B cell (primary cell): ENCODE data around the gene GNA12. TPM values are rescaled to one million over a fixed set of nuclear protein-coding genes. Genes with fewer than 3 reads are reported as not detected.
A peak's percentile ranks its signal among the peaks of the same experiment; 100 is the strongest.

Experiments used
- ATAC-seq: fragments of 200-7000 bp; cut with Tn5 transposase; one replicate; pipeline ENCODE4 v1.10.0; 2021; ENCODE audit warnings: low read depth, mild to moderate bottlenecking, moderate number of reproducible peaks, moderate library complexity
- CTCF ChIA-PET: fragments of 350-600 bp; sonication (Branson Sonifier 250); formaldehyde crosslinking; loops from one replicate; lab custom pipeline; 2021; ENCODE audit warnings: antibody characterized with exemption, inconsistent platforms; lab: Charles Lee
- POLR2A ChIA-PET: fragments of 350-600 bp; sonication (Branson Sonifier 250); formaldehyde crosslinking; loops from one replicate; lab custom pipeline; 2021; ENCODE audit warnings: antibody characterized with exemption; lab: Charles Lee
- DNase-seq: peaks from one replicate; pipeline ENCODE4 v3.0.0; 2013
- H2AFZ ChIP-seq: 2 replicates; pipeline ENCODE4 v1.6.1; 2012; ENCODE audit warnings: mild to moderate bottlenecking, low read depth, low read length; ENCODE audit not compliant: insufficient read depth, poor library complexity, severe bottlenecking
- H3K27ac ChIP-seq, 2 donors: 1 replicate in 1 of 2; 2 replicates in 1 of 2; pipeline ENCODE4 v1.5.1; 2012 to 2013; ENCODE audit warnings: low read length in 2 of 2, mild to moderate bottlenecking in 2 of 2, moderate library complexity in 1 of 2
- H3K27me3 ChIP-seq, 4 experiments: fragments of 200-600 bp in 1 of 4; sonication (generic) in 1 of 4; replicated peaks in 1 of 4; 1 replicate in 2 of 4; 2 replicates in 2 of 4; pipeline versions ENCODE4 v1.6.1 to v1.7.0; 2013 to 2016; ENCODE audit warnings: low read length in 3 of 4, mild to moderate bottlenecking in 2 of 4, mixed read lengths in 1 of 4, moderate library complexity in 1 of 4; ENCODE audit not compliant: insufficient read depth in 4 of 4, control insufficient read depth in 3 of 4; ENCODE audit errors: control extremely low read depth in 1 of 4
- H3K36me3 ChIP-seq, 2 experiments: replicated peaks in 1 of 2; 1 replicate in 1 of 2; 2 replicates in 1 of 2; pipeline versions ENCODE4 v1.6.1 to v1.7.1; 2013; ENCODE audit warnings: low read length in 1 of 2; ENCODE audit not compliant: insufficient read depth in 2 of 2, control insufficient read depth in 1 of 2; ENCODE audit errors: control extremely low read depth in 1 of 2, extremely low read depth in 1 of 2
- H3K4me1 ChIP-seq, 2 donors: fragments of 200-600 bp in 1 of 2; sonication (generic) in 1 of 2; 1 replicate in 1 of 2; 2 replicates in 1 of 2; pipeline versions ENCODE4 v1.5.1 to v1.6.1; 2013 to 2017; ENCODE audit warnings: low read length in 2 of 2; ENCODE audit not compliant: control insufficient read depth in 2 of 2, insufficient read depth in 2 of 2
- H3K4me2 ChIP-seq: replicated peaks from 2 replicates; pipeline ENCODE3; 2012; ENCODE audit warnings: mild to moderate bottlenecking, low read depth, low read length; ENCODE audit not compliant: poor library complexity, severe bottlenecking
- H3K4me3 ChIP-seq, 5 experiments: fragments of 200-600 bp in 1 of 5; sonication (generic) in 1 of 5; 1 replicate in 3 of 5; 2 replicates in 2 of 5; pipeline versions ENCODE4 v1.5.1 to v1.7.0; 2011 to 2016; ENCODE audit warnings: low read length in 4 of 5, mild to moderate bottlenecking in 4 of 5, low read depth in 2 of 5, control low read depth in 1 of 5, moderate library complexity in 1 of 5; ENCODE audit not compliant: insufficient read depth in 1 of 5; ENCODE audit errors: control extremely low read depth in 1 of 5, extremely low read depth in 1 of 5
- H3K79me2 ChIP-seq: fragments of 200-600 bp; sonication (generic); one replicate; pipeline ENCODE4 v1.6.0; 2016; ENCODE audit warnings: low read length; ENCODE audit not compliant: control insufficient read depth, insufficient read depth
- H3K9ac ChIP-seq: fragments of 200-600 bp; sonication (generic); 2 replicates; pipeline ENCODE4 v1.6.1; 2017; ENCODE audit warnings: mild to moderate bottlenecking, low read length, moderate library complexity
- H3K9me3 ChIP-seq, 3 donors: one replicate each; pipeline versions ENCODE4 v1.6.1 to v1.7.1; 2013; ENCODE audit warnings: low read length in 2 of 3; ENCODE audit not compliant: control insufficient read depth in 2 of 3, insufficient read depth in 1 of 3; ENCODE audit errors: control extremely low read depth in 1 of 3
- H4K20me1 ChIP-seq: 2 replicates; pipeline ENCODE4 v1.6.0; 2012; ENCODE audit warnings: mild to moderate bottlenecking, low read length; ENCODE audit not compliant: insufficient read depth, control insufficient read depth, poor library complexity, severe bottlenecking
- H3K27ac Mint-ChIP-seq: one replicate; pipeline ENCODE4 v1.8.0; 2021; ENCODE audit warnings: mixed read lengths
- H3K27me3 Mint-ChIP-seq: one replicate; pipeline ENCODE4 v1.8.0; 2021; ENCODE audit warnings: mixed read lengths
- H3K4me1 Mint-ChIP-seq: one replicate; pipeline ENCODE4 v1.8.0; 2021; ENCODE audit warnings: mixed read lengths
- H3K4me3 Mint-ChIP-seq: one replicate; pipeline ENCODE4 v1.8.0; 2021; ENCODE audit warnings: mixed read lengths
- H3K9me3 Mint-ChIP-seq: one replicate; pipeline ENCODE4 v1.8.0; 2022; ENCODE audit warnings: mixed read lengths; ENCODE audit not compliant: insufficient read depth
- CTCF ChIP-seq: fragments of 200-600 bp; IDR thresholded peaks from one replicate; pipeline ENCODE4 v1.8.0; 2022; ENCODE audit warnings: antibody characterized with exemption, mild to moderate bottlenecking
- EZH2 ChIP-seq: IDR thresholded peaks from 2 replicates; pipeline ENCODE4 v1.6.1; 2012; ENCODE audit warnings: borderline replicate concordance, low read depth, mild to moderate bottlenecking, moderate library complexity, low read length; ENCODE audit not compliant: insufficient read depth, poor library complexity, severe bottlenecking
- WGBS: methylation state at CpG from one replicate; pipeline ENCODE4 v1.1.5; 2013; ENCODE audit warnings: missing lambda C conversion rate; ENCODE audit not compliant: insufficient coverage; 5-methylcytosine and 5-hydroxymethylcytosine counted together
- intact Hi-C: fragments of 100-400 bp; cut with micrococcal nuclease; formaldehyde crosslinking; loops from one replicate; pipeline ENCODE4 v1.10.0; 2022
- polyA plus RNA-seq: library from polyadenylated mRNA; depleted of rRNA; stranded (reverse); fragments of >200 nt; gene quantifications from 2 replicates; pipeline ENCODE4 v1.2.3, GENCODE V29; 2012
- total RNA-seq, 2 donors: library from RNA; stranded (reverse); fragments of 120-200 nt in 1 of 2; gene quantifications; 1 replicate in 1 of 2; 2 replicates in 1 of 2; pipeline versions ENCODE4 v1.2.3 to v1.2.4, GENCODE V29; 2013 to 2022

Gene GNA12
- total and polyA plus RNA-seq, 2 donors (not counting 1 experiment from before 2014, with no cell fraction given), result 34.6 to 110 TPM

- peak overlapping the region; percentile 61 for H3K4me2 ChIP-seq
- Mint-ChIP-seq H3K27ac (peak overlapping the region; percentile 95), H3K27me3 (no peaks in the 10 kb centered on the region), H3K4me3 (peak overlapping the region; percentile 86), H3K4me1 (peaks cover 76% of the 10 kb centered on the region), H3K9me3 (no peaks in the 10 kb centered on the region)
- intact Hi-C loops, result loop anchor here (2.0 to 5.0 kb wide), 3 partner anchors 17 to 110 kb away; no protein-coding TSS in a partner anchor
- H4K20me1 ChIP-seq, result peaks cover 58% of the 10 kb centered on the region
- no peak overlapping the region for H2AFZ ChIP-seq
- ATAC-seq, result peak; percentile 74
- ChIA-PET POLR2A (interaction anchor here (1.7 kb wide), 1 partner anchor 84 kb away, joined by 3 read pairs; no protein-coding TSS in a partner anchor), CTCF (interaction anchor here (0.8 to 3.8 kb wide), 4 partner anchors 22 to 371 kb away, joined by 3 to 16 read pairs (median 4); no protein-coding TSS in a partner anchor)
- peaks cover 100% of the 10 kb centered on the region for H3K79me2 ChIP-seq
- H3K4me1 ChIP-seq, result peaks cover 49 to 54% of the 10 kb centered on the region in 2 donors
- TF ChIP-seq EZH2, result no peak
- TF ChIP-seq CTCF, result no peak
- peaks cover 0 to 10% of the 10 kb centered on the region in 2 experiments for H3K36me3 ChIP-seq
- peak overlapping the region; percentile 10 for H3K9ac ChIP-seq
- DNase-seq, result peak; percentile 75
- peaks cover 0 to 5% (median 0%) of the 10 kb centered on the region in 3 donors for H3K9me3 ChIP-seq
- peak overlapping the region in 3 of 5 experiments; percentile 16 to 32 (median 21) for H3K4me3 ChIP-seq
- H3K27ac ChIP-seq, result peak overlapping the region; percentile 54 to 68
- no peaks in the 10 kb centered on the region for H3K27me3 ChIP-seq
- 39% methylated on average over 7 of the region's 10 CpGs for WGBS
Observed at GRCh38 chr7:2821842-2822507, 22.1 kb downstream of the GNA12 start.
